Suprapubic skin (tissue), 4 donors: Measurements from ENCODE around the gene NOVA1. TPM values are rescaled to one million over a fixed set of nuclear protein-coding genes. Genes with fewer than 3 reads are reported as not detected.
"Not testable (repeated sequence)": the region's sequence is repeated elsewhere in the genome, so short reads cannot be mapped to it uniquely, and the experiment has no call there.

ENCODE experiments used
- DNase-seq, 2 donors: peaks; one replicate each; pipeline ENCODE4 v3.0.0-alpha.2; 2019; ENCODE audit warnings: low spot score in 2 of 2
- H3K27ac ChIP-seq: fragments of 200-600 bp; sonication (generic); one replicate; pipeline ENCODE4 v1.5.1; 2019
- H3K27me3 ChIP-seq: fragments of 200-600 bp; sonication (generic); one replicate; pipeline ENCODE4 v1.5.1; 2019
- H3K36me3 ChIP-seq: fragments of 200-600 bp; sonication (generic); one replicate; pipeline ENCODE4 v1.5.1; 2019
- H3K4me1 ChIP-seq: fragments of 200-600 bp; sonication (generic); one replicate; pipeline ENCODE4 v1.5.1; 2019
- H3K4me3 ChIP-seq: fragments of 200-600 bp; sonication (generic); one replicate; pipeline ENCODE4 v1.5.1; 2019; ENCODE audit warnings: mild to moderate bottlenecking
- H3K9me3 ChIP-seq: fragments of 200-600 bp; sonication (generic); one replicate; pipeline ENCODE4 v1.5.1; 2019
- CTCF ChIP-seq, 2 donors: fragments of 200-600 bp in 1 of 2; fragments of 450-650 bp in 1 of 2; sonication (generic) in 1 of 2; IDR thresholded peaks; one replicate each; pipeline ENCODE4 v1.5.1; 2016 to 2019; ENCODE audit warnings: antibody characterized with exemption in 2 of 2, mild to moderate bottlenecking in 1 of 2, moderate library complexity in 1 of 2
- EP300 ChIP-seq: sonication (generic); formaldehyde crosslinking; IDR thresholded peaks from one replicate; pipeline ENCODE4 v1.6.1; 2017; ENCODE audit warnings: antibody characterized with exemption
- POLR2A ChIP-seq, 2 donors: fragments of 450-650 bp; IDR thresholded peaks; one replicate each; pipeline ENCODE4 v1.6.1; 2017; ENCODE audit warnings: antibody characterized with exemption in 2 of 2, mild to moderate bottlenecking in 2 of 2, moderate library complexity in 2 of 2
- POLR2AphosphoS5 ChIP-seq, 3 donors: sonication (generic); formaldehyde crosslinking; IDR thresholded peaks; one replicate each; pipeline ENCODE4 v1.6.1; 2017; ENCODE audit warnings: antibody characterized with exemption in 3 of 3
- WGBS: methylation state at CpG from one replicate; pipeline ENCODE4 v1.1.5; 2018; 5-methylcytosine and 5-hydroxymethylcytosine counted together
- total RNA-seq, 4 donors: library from RNA; depleted of rRNA; stranded (reverse); fragments of >200 nt; gene quantifications; one replicate each; pipeline ENCODE4 v1.1.0, GENCODE V29; 2016

The NOVA1 gene
- 10 to 100 TPM in 1 of 4 donors, 1 to 10 TPM in 3; 1.5 to 12.2 (median 4.8) TPM for total RNA-seq

GRCh38 chr14:26597589-26598080, at the start of gene NOVA1:
NOVA1 (minus strand) TSS chr14:26598033; CDS start chr14:26597436, 597 bp downstream.
- Histone ChIP-seq H3K9me3 (no peaks in the 10 kb centered on the region), H3K27me3 (peaks cover 24% of the 10 kb centered on the region), H3K27ac (peak within 1 kb of the TSS; percentile 92), H3K36me3 (no peaks in the 10 kb centered on the region), H3K4me3 (peak within 1 kb of the TSS; percentile 75), H3K4me1 (peaks cover 17% of the 10 kb centered on the region)
- TF ChIP-seq CTCF (IDR thresholded peaks at IDR 0.05) (no peak), POLR2AphosphoS5 (IDR thresholded peaks at IDR 0.05) (no peak), POLR2A (IDR thresholded peaks at IDR 0.05) (peak in 1 of 2 donors; percentile 29)
- peak in 1 of 2 donors; percentile 65 for DNase-seq
- 3% methylated on average over 17 of the region's 36 CpGs for WGBS

GRCh38 chr14:26645057-26645456, 47.2 kb upstream of the NOVA1 start:
- not testable (repeated sequence) for DNase-seq, H3K4me1 ChIP-seq, H3K27me3 ChIP-seq, H3K9me3 ChIP-seq, H3K27ac ChIP-seq, H3K36me3 ChIP-seq, H3K4me3 ChIP-seq
- WGBS = 100% methylated on average over 1 of the region's 5 CpGs

GRCh38 chr14:26636561-26636960, 38.7 kb upstream of the NOVA1 start:
- Histone ChIP-seq H3K4me1 (no peaks in the 10 kb centered on the region), H3K27me3 (no peaks in the 10 kb centered on the region), H3K4me3 (no peak overlapping the region), H3K36me3 (no peaks in the 10 kb centered on the region), H3K9me3 (no peaks in the 10 kb centered on the region), H3K27ac (no peak overlapping the region)
- 18% methylated on average over 5 of the region's 5 CpGs for WGBS
- TF ChIP-seq POLR2AphosphoS5 (IDR thresholded peaks at IDR 0.05) (no peak), EP300 (no peak), CTCF (IDR thresholded peaks at IDR 0.05) (no peak), POLR2A (IDR thresholded peaks at IDR 0.05) (no peak)
- DNase-seq = no peak

GRCh38 chr14:26634946-26635345, 37.1 kb upstream of the NOVA1 start:
- H3K36me3 ChIP-seq, H3K4me3 ChIP-seq, DNase-seq, H3K27ac ChIP-seq, H3K9me3 ChIP-seq, H3K4me1 ChIP-seq, H3K27me3 ChIP-seq: not testable (repeated sequence)
- 90% methylated on average over 25 of the region's 25 CpGs for WGBS

- Histone ChIP-seq H3K4me1 (no peaks in the 10 kb centered on the region), H3K9me3 (no peaks in the 10 kb centered on the region), H3K27ac (no peak overlapping the region), H3K27me3 (no peaks in the 10 kb centered on the region), H3K36me3 (no peaks in the 10 kb centered on the region), H3K4me3 (no peak overlapping the region)
- no peak for DNase-seq
- TF ChIP-seq POLR2A (IDR thresholded peaks at IDR 0.05) (no peak), EP300 (no peak), CTCF (IDR thresholded peaks at IDR 0.05) (no peak), POLR2AphosphoS5 (IDR thresholded peaks at IDR 0.05) (no peak)
These were observed 28.4 kb upstream of the NOVA1 start for GRCh38 chr14:26626256-26626655.

- H3K27ac ChIP-seq = no peak overlapping the region
- H3K4me3 ChIP-seq = no peak overlapping the region
- no peaks in the 10 kb centered on the region for H3K4me1 ChIP-seq
- no peaks in the 10 kb centered on the region for H3K27me3 ChIP-seq
- H3K36me3 ChIP-seq = no peaks in the 10 kb centered on the region
- DNase-seq = no peak
- 64% methylated on average over 1 of the region's 1 CpG for WGBS
- TF ChIP-seq CTCF (IDR thresholded peaks at IDR 0.05) (no peak), EP300 (no peak), POLR2A (IDR thresholded peaks at IDR 0.05) (no peak), POLR2AphosphoS5 (IDR thresholded peaks at IDR 0.05) (no peak)
- H3K9me3 ChIP-seq = no peaks in the 10 kb centered on the region
These were observed 24.8 kb upstream of the NOVA1 start for GRCh38 chr14:26622611-26623010.
